ENCODE data around the gene B3GNT9. TPM values are rescaled to one million over a fixed set of nuclear protein-coding genes. Genes with fewer than 3 reads are reported as not detected.

The B3GNT9 gene
- total and polyA plus RNA-seq, 9 donors, result 7.7 to 18.8 (median 13.1) TPM

DNA sequence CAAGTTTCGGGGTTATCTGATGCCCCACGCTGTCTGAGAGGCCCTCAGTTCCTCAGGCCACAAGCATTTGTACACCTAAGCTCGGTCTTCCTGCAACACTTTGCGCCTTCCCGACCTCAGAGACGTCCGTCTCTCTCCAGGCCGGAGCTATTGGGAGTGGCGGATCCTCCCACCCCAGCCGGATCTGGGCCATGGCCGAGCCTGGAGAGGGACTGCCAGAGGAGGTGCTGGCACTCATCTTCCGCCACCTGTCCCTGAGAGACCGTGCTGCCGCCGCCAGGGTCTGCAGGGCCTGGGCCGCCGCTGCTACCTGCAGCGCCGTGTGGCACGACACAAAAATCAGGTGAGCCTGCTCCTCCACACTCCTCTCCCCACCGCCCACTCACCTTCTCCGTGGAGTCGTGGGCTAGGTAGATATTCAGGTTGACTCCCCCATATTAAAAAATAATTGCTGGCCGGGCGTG, 10.8 kb upstream of the B3GNT9 start:
- H3K27me3 ChIP-seq (ENCODE audit: control insufficient read depth, insufficient read depth, low read length), result peaks cover 98% of the 10 kb centered on the region
- DNase-seq, result no peak
- 23% methylated on average over 13 of the region's 25 CpGs for WGBS (ENCODE audit: insufficient coverage)
- no peaks in the 10 kb centered on the region for H3K36me3 ChIP-seq (ENCODE audit: control insufficient read depth, insufficient read depth, low read length)
- H3K9me3 ChIP-seq (replicated peaks; ENCODE audit: control insufficient read depth, low read depth, low read length), result no peaks in the 10 kb centered on the region
- H3K4me3 ChIP-seq (ENCODE audit: low read length), result no peak overlapping the region
- H3K27ac ChIP-seq (ENCODE audit: low read length), result no peak overlapping the region
- H3K4me1 ChIP-seq (ENCODE audit: control insufficient read depth, insufficient read depth, low read length), result peaks cover 54% of the 10 kb centered on the region

- 1% methylated on average over 18 of the region's 34 CpGs for WGBS (ENCODE audit: insufficient coverage)
- H3K27ac ChIP-seq (ENCODE audit: low read length), result no peak overlapping the region
- H3K4me3 ChIP-seq (ENCODE audit: low read length), result peak overlapping the region; percentile 73
- H3K9me3 ChIP-seq (replicated peaks; ENCODE audit: control insufficient read depth, low read depth, low read length), result no peaks in the 10 kb centered on the region
- peak; percentile 49 for DNase-seq
- H3K4me1 ChIP-seq (ENCODE audit: control insufficient read depth, insufficient read depth, low read length), result peaks cover 56% of the 10 kb centered on the region
- peaks cover 98% of the 10 kb centered on the region for H3K27me3 ChIP-seq (ENCODE audit: control insufficient read depth, insufficient read depth, low read length)
- no peaks in the 10 kb centered on the region for H3K36me3 ChIP-seq (ENCODE audit: control insufficient read depth, insufficient read depth, low read length)
These were observed 8.1 kb upstream of the B3GNT9 start for GRCh38 chr16:67158637-67159600.

- Histone ChIP-seq H3K4me3 (ENCODE audit: low read length) (no peak overlapping the region), H3K27me3 (ENCODE audit: control insufficient read depth, insufficient read depth, low read length) (peaks cover 95% of the 10 kb centered on the region), H3K9me3 (replicated peaks; ENCODE audit: control insufficient read depth, low read depth, low read length) (no peaks in the 10 kb centered on the region), H3K36me3 (ENCODE audit: control insufficient read depth, insufficient read depth, low read length) (no peaks in the 10 kb centered on the region), H3K4me1 (ENCODE audit: control insufficient read depth, insufficient read depth, low read length) (peaks cover 49% of the 10 kb centered on the region), H3K27ac (ENCODE audit: low read length) (no peak overlapping the region)
- no CpG with 5 or more reads among the region's 7 CpGs for WGBS (ENCODE audit: insufficient coverage)
- no peak for DNase-seq
These were observed 7.3 kb upstream of the B3GNT9 start for GRCh38 chr16:67157892-67158635.

- peaks cover 41% of the 10 kb centered on the region for H3K4me1 ChIP-seq (ENCODE audit: control insufficient read depth, insufficient read depth, low read length)
- WGBS (ENCODE audit: insufficient coverage), result 26% methylated on average over 4 of the region's 7 CpGs
- no peak for DNase-seq
- no peaks in the 10 kb centered on the region for H3K9me3 ChIP-seq (replicated peaks; ENCODE audit: control insufficient read depth, low read depth, low read length)
- no peak overlapping the region for H3K27ac ChIP-seq (ENCODE audit: low read length)
- H3K27me3 ChIP-seq (ENCODE audit: control insufficient read depth, insufficient read depth, low read length), result peaks cover 93% of the 10 kb centered on the region
- no peak overlapping the region for H3K4me3 ChIP-seq (ENCODE audit: low read length)
- no peaks in the 10 kb centered on the region for H3K36me3 ChIP-seq (ENCODE audit: control insufficient read depth, insufficient read depth, low read length)
These were observed 6.4 kb upstream of the B3GNT9 start for GRCh38 chr16:67157106-67157748.

- H3K36me3 ChIP-seq (ENCODE audit: control insufficient read depth, insufficient read depth, low read length), result no peaks in the 10 kb centered on the region
- H3K4me3 ChIP-seq (ENCODE audit: low read length), result no peak overlapping the region
- H3K4me1 ChIP-seq (ENCODE audit: control insufficient read depth, insufficient read depth, low read length), result peaks cover 41% of the 10 kb centered on the region
- peaks cover 92% of the 10 kb centered on the region for H3K27me3 ChIP-seq (ENCODE audit: control insufficient read depth, insufficient read depth, low read length)
- no peak overlapping the region for H3K27ac ChIP-seq (ENCODE audit: low read length)
- 30% methylated on average over 10 of the region's 15 CpGs for WGBS (ENCODE audit: insufficient coverage)
- H3K9me3 ChIP-seq (replicated peaks; ENCODE audit: control insufficient read depth, low read depth, low read length), result no peaks in the 10 kb centered on the region
- DNase-seq, result no peak
These were observed 5.5 kb upstream of the B3GNT9 start for GRCh38 chr16:67156143-67156844.

DNA sequence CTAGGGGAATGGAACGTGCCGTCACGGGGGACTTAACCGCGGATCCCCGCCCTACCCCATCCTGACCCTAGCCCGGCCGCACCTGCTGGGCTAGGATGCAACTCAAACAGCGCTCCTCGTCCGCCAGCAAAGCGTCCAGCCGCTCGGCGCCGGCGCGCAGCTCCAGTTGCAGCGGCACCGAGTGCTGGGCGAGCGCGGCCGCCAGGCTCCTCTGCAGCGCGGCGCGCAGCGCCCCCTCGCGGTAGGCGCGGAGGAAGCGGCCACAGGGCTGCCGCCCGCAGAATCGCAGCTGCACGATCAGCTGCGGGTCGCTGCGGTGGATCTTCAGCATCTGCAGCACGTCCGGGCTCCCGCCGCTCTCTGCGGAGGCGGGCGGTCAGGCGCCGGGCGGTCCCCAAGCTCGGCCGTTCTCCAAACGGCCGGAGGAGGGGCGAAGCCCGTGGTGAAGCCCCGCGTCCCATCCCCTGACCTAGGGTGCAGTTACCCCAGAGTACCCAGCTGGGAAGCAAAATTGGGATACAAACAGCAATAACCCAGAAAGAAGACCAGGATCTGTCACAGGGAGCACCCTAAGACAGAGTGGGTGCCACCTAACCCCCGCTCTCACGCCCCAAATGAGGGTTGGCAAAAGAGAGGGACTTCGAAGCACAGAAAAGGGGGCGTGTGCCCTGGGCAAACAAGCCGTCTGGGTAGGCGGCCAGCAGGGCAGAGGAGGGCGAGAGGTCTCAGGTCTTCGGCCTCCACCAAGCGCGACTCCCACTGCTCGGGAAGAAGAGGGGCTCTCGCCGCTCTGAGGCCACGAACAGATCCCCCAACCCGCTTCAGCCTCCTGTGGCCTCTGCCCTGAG, 4.7 kb upstream of the B3GNT9 start:
- peaks cover 91% of the 10 kb centered on the region for H3K27me3 ChIP-seq (ENCODE audit: control insufficient read depth, insufficient read depth, low read length)

DNA sequence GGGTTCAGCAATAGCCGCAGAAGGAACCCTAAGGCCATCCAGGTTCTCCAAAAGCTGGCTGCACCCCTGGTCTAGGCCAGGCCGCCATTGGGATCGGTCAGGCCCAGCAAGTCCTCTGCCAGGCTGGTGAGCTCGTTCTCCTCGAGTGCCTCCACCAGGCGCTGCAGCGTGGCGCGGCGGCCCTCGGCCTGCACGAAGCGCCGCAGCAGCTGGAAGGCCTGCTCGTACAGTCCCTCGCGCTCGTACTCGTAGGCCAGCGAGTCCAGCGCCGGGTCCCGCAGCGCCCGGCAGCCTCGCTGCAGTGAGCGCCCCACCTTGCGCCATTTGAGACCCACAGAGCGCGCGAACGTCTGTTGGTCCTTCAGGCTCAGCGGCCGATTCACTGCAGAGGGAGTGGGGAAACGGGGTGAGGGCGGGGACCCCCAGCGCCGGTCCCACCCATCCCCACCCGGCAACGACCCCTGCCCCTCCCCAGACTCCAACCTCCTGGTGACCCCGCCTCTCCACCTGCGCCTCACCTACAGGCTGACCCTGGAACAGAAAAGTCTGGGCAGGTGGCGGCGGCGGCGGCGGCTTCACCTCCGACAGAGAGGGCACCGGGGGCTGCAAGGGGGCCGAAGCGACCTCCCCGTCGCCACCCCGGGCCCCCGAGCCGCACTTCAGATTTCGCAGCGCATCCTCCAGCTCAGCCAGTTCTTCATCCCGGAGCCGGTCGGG, 3.9 kb upstream of the B3GNT9 start:
- H3K36me3 ChIP-seq (ENCODE audit: control insufficient read depth, insufficient read depth, low read length), result no peaks in the 10 kb centered on the region
- peaks cover 37% of the 10 kb centered on the region for H3K4me1 ChIP-seq (ENCODE audit: control insufficient read depth, insufficient read depth, low read length)
- peaks cover 86% of the 10 kb centered on the region for H3K27me3 ChIP-seq (ENCODE audit: control insufficient read depth, insufficient read depth, low read length)
- 8% methylated on average over 49 of the region's 61 CpGs for WGBS (ENCODE audit: insufficient coverage)
- H3K27ac ChIP-seq (ENCODE audit: low read length), result no peak overlapping the region
- peak overlapping the region; percentile 9 for H3K4me3 ChIP-seq (ENCODE audit: low read length)
- no peak for DNase-seq
- H3K9me3 ChIP-seq (replicated peaks; ENCODE audit: control insufficient read depth, low read depth, low read length), result no peaks in the 10 kb centered on the region

More for the DNA sequence above, 4.7 kb upstream of the B3GNT9 start:
- no peak overlapping the region for H3K27ac ChIP-seq (ENCODE audit: low read length)
- H3K4me1 ChIP-seq (ENCODE audit: control insufficient read depth, insufficient read depth, low read length), result peaks cover 42% of the 10 kb centered on the region
- WGBS (ENCODE audit: insufficient coverage), result 2% methylated on average over 64 of the region's 74 CpGs
- DNase-seq, result peak; percentile 86
- H3K36me3 ChIP-seq (ENCODE audit: control insufficient read depth, insufficient read depth, low read length), result no peaks in the 10 kb centered on the region
- H3K9me3 ChIP-seq (replicated peaks; ENCODE audit: control insufficient read depth, low read depth, low read length), result no peaks in the 10 kb centered on the region
- H3K4me3 ChIP-seq (ENCODE audit: low read length), result peak overlapping the region; percentile 9

- no peak for DNase-seq
- 42% methylated on average over 5 of the region's 8 CpGs for WGBS (ENCODE audit: insufficient coverage)
- Histone ChIP-seq H3K27ac (ENCODE audit: low read length) (peak overlapping the region; percentile 77), H3K4me1 (ENCODE audit: control insufficient read depth, insufficient read depth, low read length) (peaks cover 33% of the 10 kb centered on the region), H3K36me3 (ENCODE audit: control insufficient read depth, insufficient read depth, low read length) (peaks cover 24% of the 10 kb centered on the region), H3K27me3 (ENCODE audit: control insufficient read depth, insufficient read depth, low read length) (peaks cover 66% of the 10 kb centered on the region), H3K4me3 (ENCODE audit: low read length) (peak overlapping the region; percentile 69), H3K9me3 (replicated peaks; ENCODE audit: control insufficient read depth, low read depth, low read length) (no peaks in the 10 kb centered on the region)
These were observed 766 bp upstream of the B3GNT9 start for GRCh38 chr16:67151431-67152097.
